GM12864 (cell line): ENCODE results near the gene SAMD9L.

Experiments
- DNase-seq: peaks from one replicate; pipeline ENCODE4 v3.0.0-alpha.2; 2011; ENCODE audit warnings: low read depth
- H3K4me3 ChIP-seq: 2 replicates; pipeline ENCODE4 v1.5.1; 2011; ENCODE audit warnings: mild to moderate bottlenecking, low read depth, low read length, control low read depth
- CTCF ChIP-seq: IDR thresholded peaks from 2 replicates; pipeline ENCODE4 v1.5.1; 2011; ENCODE audit warnings: low read depth, mild to moderate bottlenecking, moderate library complexity, low read length, control low read depth, inconsistent platforms; ENCODE audit errors: missing control alignments

The SAMD9L gene

DNA sequence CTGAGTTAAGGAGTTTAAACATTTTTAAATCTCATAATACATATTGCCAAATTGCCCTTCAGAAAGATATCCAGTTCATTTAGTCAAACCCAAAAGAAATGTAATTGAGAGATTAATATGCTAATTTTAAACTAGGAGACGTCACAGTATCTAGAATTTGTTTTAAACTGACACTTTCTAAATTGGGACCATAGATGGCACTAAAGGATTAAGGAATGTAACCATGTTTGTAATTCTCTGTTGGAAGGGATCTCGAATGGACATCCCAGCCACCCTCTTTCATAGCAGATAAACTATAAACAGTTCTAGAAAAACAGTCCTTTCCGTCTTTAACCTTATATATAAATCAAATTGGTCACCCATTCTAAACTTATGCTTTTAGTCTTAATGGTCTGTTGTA lies 30.0 kb upstream of the SAMD9L start:
- no peak for DNase-seq
- H3K4me3 ChIP-seq, result no peak overlapping the region
- no peak for TF ChIP-seq CTCF

DNA sequence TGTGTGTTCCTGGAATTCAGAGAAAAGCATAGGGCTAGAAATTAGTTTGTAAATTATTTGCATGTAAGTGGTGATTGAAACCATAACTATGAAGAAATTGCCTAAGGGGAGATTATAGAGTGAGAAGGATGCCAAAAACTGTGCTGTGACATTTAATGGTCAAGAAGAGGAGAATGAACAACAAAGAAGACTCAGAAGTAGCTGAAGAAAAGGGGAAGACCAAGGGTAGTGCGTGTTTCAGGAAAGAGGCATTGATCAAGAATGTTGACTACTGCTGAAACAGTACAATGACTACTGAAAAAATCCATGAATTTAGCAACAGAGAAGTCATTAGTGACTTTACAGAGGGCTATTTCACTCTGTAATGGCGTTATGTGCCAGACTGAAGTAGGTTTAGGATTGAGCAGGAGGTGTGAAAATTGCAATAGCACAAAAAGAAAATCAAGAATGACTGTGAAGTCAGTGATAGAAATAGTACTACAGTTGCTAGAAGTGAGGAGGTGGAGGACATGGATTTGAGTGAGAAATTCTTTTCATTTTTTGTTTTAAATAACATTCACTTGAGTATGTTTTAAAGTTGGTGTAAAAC lies 28.9 kb upstream of the SAMD9L start:
- no peak for TF ChIP-seq CTCF
- no peak for DNase-seq
- H3K4me3 ChIP-seq, result no peak overlapping the region

DNA sequence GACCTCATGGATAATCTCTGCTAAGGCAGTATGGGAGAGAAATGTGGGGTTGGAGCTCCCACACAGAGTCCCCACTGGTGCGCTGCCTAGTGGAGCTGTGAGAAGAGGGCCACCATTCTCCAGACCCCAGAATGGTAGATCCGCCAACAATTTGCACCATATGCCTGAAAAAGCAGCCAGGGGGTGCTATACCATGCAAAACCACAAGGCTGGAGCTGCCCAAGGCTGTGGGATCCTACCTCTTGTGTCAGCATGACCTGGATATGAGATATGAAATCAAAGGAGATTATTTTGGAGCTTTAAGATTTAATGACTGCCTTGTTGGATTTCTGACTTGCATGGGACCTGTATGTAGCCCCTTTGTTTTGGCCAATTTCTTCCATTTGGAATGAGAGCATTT lies 27.0 kb upstream of the SAMD9L start:
- TF ChIP-seq CTCF, result no peak
- no peak overlapping the region for H3K4me3 ChIP-seq
- no peak for DNase-seq

DNA sequence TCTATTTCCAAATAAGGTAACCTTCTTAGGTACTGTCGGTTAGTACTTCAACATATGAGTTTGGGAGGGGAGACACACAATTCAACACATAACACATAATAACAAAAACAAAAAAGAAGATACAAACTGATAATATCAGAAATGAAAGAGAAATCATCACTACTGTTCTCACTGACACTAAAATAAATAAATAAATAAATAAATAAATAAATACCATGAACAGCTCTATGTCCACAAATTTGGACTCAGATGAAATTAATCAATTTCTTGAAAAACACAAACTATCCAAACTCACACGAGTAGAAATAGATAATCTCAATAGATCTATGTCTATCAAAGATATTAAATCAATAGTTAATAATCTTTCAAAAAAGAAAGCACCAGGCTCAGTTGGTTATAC lies 24.5 kb upstream of the SAMD9L start:
- no peak for TF ChIP-seq CTCF
- no peak overlapping the region for H3K4me3 ChIP-seq
- no peak for DNase-seq

DNA sequence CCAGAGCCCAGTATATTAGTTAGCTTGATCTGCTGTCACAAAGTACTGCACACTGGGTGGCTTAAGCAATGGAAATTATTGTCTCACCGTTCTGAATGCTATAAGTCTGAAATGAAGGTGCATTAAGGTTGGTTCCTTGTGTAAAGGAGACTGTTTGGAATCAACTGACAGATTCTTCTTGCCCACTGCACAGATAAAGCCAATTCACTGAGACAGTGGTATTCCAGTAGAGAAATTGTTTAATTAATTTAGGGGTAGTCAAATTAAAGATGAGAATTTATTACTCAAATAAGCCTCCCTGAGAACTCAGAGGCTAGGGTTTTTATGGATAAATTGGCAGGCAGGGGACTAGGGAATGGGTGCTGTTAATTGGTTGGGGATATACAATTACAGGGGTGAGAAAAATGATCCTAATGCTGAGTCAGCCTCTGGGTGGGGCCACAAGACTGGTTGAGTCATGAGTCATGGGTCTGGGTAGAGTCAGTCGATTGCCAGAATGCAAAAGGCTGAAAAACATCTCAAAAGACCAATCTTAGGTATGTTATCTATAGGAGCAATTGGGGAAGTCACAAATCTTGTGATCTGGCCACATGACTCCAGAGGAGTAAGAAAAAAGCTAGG lies 23.5 kb upstream of the SAMD9L start:
- H3K4me3 ChIP-seq, result no peak overlapping the region
- TF ChIP-seq CTCF, result no peak

GRCh38 chr7:93165447-93165846 lies 17.3 kb upstream of the SAMD9L start:
- no peak for TF ChIP-seq CTCF
- no peak overlapping the region for H3K4me3 ChIP-seq
- DNase-seq, result peak; percentile 62

More for the DNA sequence above, 23.5 kb upstream of the SAMD9L start:
- DNase-seq, result no peak

DNA sequence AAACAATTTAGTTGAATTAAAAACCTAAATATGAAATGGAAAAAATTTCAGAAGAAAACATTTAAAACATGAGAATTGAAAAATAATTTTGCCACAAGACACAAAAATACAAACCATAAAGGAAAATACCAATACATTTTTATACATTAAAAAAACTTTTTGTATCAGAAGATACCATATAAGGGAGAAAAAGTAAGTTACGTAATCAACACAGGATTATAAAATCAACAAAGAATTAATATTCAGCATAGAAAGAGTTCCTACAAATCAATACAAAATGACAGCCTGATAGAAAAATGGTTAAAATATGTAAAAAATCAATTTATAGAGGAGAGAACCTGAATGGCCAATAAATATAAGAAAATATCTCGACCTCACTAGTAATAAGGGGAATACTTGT lies 16.6 kb upstream of the SAMD9L start:
- DNase-seq, result no peak
- TF ChIP-seq CTCF, result no peak
- H3K4me3 ChIP-seq, result no peak overlapping the region
